HEK293 (cell line): ENCODE results near the gene CMTM2.

Source experiments
- CTCF ChIP-seq: fragments of 450-650 bp; formaldehyde crosslinking; IDR thresholded peaks from 2 replicates; pipeline ENCODE4 v1.5.1; 2016; ENCODE audit warnings: missing biosample characterization, missing genetic modification characterization
- GFI1B ChIP-seq: fragments of 450-650 bp; formaldehyde crosslinking; IDR thresholded peaks from 2 replicates; pipeline ENCODE4 v1.5.1; 2016; ENCODE audit warnings: missing biosample characterization, missing genetic modification characterization
- SETDB1 ChIP-seq: IDR thresholded peaks from one replicate; pipeline ENCODE4 v1.6.1; 2017; ENCODE audit warnings: mild to moderate bottlenecking, low read length, moderate library complexity, mixed read lengths; ENCODE audit not compliant: insufficient read length
- ZNF140 ChIP-seq: fragments of 450-650 bp; formaldehyde crosslinking; IDR thresholded peaks from 2 replicates; pipeline ENCODE4 v1.5.1; 2016; ENCODE audit warnings: missing biosample characterization, missing genetic modification characterization
- ZNF23 ChIP-seq: fragments of 450-650 bp; formaldehyde crosslinking; IDR thresholded peaks from 2 replicates; pipeline ENCODE4 v1.5.1; 2016; ENCODE audit warnings: missing biosample characterization, missing genetic modification characterization, borderline replicate concordance
- ZNF501 ChIP-seq: fragments of 450-650 bp; formaldehyde crosslinking; IDR thresholded peaks from 2 replicates; pipeline ENCODE4 v1.5.1; 2016; ENCODE audit warnings: missing biosample characterization, missing genetic modification characterization
- ZSCAN5A ChIP-seq: fragments of 450-650 bp; formaldehyde crosslinking; IDR thresholded peaks from 2 replicates; pipeline ENCODE4 v1.5.1; 2016; ENCODE audit warnings: missing biosample characterization, missing genetic modification characterization
- TF ChIP-seq, protein P1 (sequence below): fragments of 450-650 bp; formaldehyde crosslinking; IDR thresholded peaks from 2 replicates; pipeline ENCODE4 v1.5.1; 2016; ENCODE audit warnings: missing biosample characterization, missing genetic modification characterization
- TF ChIP-seq, protein P2 (sequence below): fragments of 450-650 bp; formaldehyde crosslinking; IDR thresholded peaks from 2 replicates; pipeline ENCODE4 v1.5.1; 2016; ENCODE audit warnings: missing biosample characterization, missing genetic modification characterization

DNA sequence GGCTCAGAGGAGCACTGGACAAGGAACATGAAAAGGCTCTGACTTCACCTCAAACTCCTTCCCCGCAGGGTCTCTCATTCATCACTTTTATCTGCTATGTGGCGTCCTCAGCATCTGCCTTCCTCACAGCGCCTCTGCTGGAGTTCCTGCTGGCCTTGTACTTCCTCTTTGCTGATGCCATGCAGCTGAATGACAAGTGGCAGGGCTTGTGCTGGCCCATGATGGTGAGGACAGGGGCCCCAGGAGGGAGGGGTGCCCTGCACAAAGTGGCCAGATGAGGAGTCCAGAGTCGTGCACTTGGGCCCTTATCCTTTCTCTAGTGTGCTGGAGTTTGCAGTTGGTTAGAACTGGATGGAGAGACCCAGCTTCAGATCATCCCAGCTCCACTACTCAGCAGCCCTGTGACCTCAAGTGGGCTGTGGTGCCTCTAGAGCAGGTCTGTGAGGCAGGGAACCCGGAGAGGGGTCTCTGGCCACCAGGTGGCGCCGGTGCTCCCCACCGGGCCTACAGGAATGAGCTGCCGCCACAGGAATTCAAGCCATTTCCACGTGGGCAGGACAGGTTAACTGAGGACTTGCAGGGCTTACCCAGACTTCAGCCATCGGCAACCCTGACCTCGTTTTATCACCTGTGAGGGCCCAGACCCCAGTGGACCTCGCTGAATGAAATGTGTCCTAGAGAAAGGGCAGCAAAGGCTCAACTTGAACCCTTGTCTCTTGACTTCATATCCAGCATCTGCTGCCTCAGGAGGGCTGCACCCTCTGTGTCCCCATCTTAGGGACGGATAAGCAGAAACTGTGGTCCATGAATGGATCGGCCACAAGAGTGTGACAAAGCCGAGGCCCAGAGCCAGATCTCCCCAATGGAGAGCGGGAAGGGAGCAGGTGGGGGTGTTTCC lies 29.2 kb downstream of the CMTM2 start:
- TF ChIP-seq CTCF (tag by site-specific recombination) = peak; percentile 93
- no peak for TF ChIP-seq ZNF140 (tag by site-specific recombination)
- TF ChIP-seq, protein P1, sequence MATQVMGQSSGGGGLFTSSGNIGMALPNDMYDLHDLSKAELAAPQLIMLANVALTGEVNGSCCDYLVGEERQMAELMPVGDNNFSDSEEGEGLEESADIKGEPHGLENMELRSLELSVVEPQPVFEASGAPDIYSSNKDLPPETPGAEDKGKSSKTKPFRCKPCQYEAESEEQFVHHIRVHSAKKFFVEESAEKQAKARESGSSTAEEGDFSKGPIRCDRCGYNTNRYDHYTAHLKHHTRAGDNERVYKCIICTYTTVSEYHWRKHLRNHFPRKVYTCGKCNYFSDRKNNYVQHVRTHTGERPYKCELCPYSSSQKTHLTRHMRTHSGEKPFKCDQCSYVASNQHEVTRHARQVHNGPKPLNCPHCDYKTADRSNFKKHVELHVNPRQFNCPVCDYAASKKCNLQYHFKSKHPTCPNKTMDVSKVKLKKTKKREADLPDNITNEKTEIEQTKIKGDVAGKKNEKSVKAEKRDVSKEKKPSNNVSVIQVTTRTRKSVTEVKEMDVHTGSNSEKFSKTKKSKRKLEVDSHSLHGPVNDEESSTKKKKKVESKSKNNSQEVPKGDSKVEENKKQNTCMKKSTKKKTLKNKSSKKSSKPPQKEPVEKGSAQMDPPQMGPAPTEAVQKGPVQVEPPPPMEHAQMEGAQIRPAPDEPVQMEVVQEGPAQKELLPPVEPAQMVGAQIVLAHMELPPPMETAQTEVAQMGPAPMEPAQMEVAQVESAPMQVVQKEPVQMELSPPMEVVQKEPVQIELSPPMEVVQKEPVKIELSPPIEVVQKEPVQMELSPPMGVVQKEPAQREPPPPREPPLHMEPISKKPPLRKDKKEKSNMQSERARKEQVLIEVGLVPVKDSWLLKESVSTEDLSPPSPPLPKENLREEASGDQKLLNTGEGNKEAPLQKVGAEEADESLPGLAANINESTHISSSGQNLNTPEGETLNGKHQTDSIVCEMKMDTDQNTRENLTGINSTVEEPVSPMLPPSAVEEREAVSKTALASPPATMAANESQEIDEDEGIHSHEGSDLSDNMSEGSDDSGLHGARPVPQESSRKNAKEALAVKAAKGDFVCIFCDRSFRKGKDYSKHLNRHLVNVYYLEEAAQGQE (tag by site-specific recombination) = no peak
- TF ChIP-seq GFI1B (tag by site-specific recombination) = no peak
- no peak for TF ChIP-seq ZSCAN5A (tag by site-specific recombination)
- TF ChIP-seq SETDB1 = no peak
- TF ChIP-seq, protein P2, sequence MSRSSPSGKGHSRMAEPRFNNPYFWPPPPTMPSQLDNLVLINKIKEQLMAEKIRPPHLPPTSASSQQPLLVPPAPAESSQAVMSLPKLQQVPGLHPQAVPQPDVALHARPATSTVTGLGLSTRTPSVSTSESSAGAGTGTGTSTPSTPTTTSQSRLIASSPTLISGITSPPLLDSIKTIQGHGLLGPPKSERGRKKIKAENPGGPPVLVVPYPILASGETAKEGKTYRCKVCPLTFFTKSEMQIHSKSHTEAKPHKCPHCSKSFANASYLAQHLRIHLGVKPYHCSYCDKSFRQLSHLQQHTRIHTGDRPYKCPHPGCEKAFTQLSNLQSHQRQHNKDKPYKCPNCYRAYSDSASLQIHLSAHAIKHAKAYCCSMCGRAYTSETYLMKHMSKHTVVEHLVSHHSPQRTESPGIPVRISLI (tag by site-specific recombination) = no peak
- TF ChIP-seq ZNF23 (tag by site-specific recombination) = no peak
- TF ChIP-seq ZNF501 (tag by site-specific recombination) = no peak
